ENCODE data around the gene SH3BGRL3. TPM values are rescaled to one million over a fixed set of nuclear protein-coding genes. Genes with fewer than 3 reads are reported as not detected.
A peak's percentile ranks its signal among the peaks of the same experiment; 100 is the strongest.

Gene SH3BGRL3
- polyA plus RNA-seq, 3 donors = 478 to 1,744 (median 1,706) TPM

DNA sequence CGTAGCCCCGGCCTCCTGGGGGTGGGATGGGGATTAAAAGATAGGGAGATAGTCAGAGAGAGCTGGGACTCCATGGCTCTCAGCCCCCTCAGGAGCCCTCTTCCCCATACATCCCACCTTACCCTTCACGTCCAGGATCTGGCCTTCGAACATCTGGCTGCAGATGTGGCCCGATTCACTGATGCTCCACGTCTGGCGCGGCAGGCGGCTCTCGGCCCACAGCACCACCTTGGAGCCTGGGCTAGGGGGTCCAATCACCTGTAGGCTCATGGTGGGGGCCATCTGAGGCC, 42.1 kb downstream of the SH3BGRL3 start:
- Mint-ChIP-seq H3K4me3 (no peak overlapping the region), H3K9me3 (no peaks in the 10 kb centered on the region), H3K36me3 (peaks cover 44 to 46% of the 10 kb centered on the region in 2 donors), H3K27ac (peak overlapping the region in 2 of 7 donors; percentile 23 to 97), H3K27me3 (ENCODE audit: low read depth in 3 of 3) (peaks cover 0 to 2% (median 1%) of the 10 kb centered on the region in 3 donors), H3K4me1 (peaks cover 58% of the 10 kb centered on the region)
- 94% methylated on average over 8 of the region's 10 CpGs for WGBS (ENCODE audit: insufficient coverage)
- Histone ChIP-seq H2AFZ (ENCODE audit: insufficient read depth, low read depth, low read length, poor library complexity, severe bottlenecking) (no peak overlapping the region), H3K9ac (ENCODE audit: insufficient read depth, low read length, poor library complexity, severe bottlenecking) (no peak overlapping the region), H3K27me3 (ENCODE audit: control insufficient read depth in 2 of 2, insufficient read depth in 2 of 2, low read length in 2 of 2) (no peaks in the 10 kb centered on the region), H3K4me2 (replicated peaks; ENCODE audit: extremely low read depth, low read length, poor library complexity, severe bottlenecking) (no peak overlapping the region), H3K36me3 (replicated peaks in 1 of 2; ENCODE audit: control insufficient read depth in 1 of 2, insufficient read depth in 2 of 2, low read length in 2 of 2) (peaks cover 9 to 40% of the 10 kb centered on the region in 2 donors), H3K79me2 (ENCODE audit: insufficient read depth, low read length) (peaks cover 40% of the 10 kb centered on the region), H3K9me3 (replicated peaks in 1 of 2; ENCODE audit: control insufficient read depth in 1 of 2, insufficient read depth in 1 of 2, low read length in 2 of 2) (no peaks in the 10 kb centered on the region), H4K20me1 (ENCODE audit: insufficient read depth, low read length) (peaks cover 9% of the 10 kb centered on the region), H3K4me1 (ENCODE audit: control insufficient read depth in 1 of 2, insufficient read depth in 2 of 2, low read length in 2 of 2) (peaks cover 50 to 54% of the 10 kb centered on the region in 2 donors), H3K4me3 (replicated peaks in 1 of 3; ENCODE audit: low read depth in 2 of 3, low read length in 3 of 3) (no peak overlapping the region), H3K27ac (ENCODE audit: low read depth in 1 of 2, low read length in 2 of 2) (peak overlapping the region in 1 of 2 donors; percentile 34)
- TF ChIP-seq CTCF (IDR thresholded peaks at IDR 0.05) = no peak
- intact Hi-C loops (cut with micrococcal nuclease) = loop anchor here in 1 of 2 donors (5.0 kb wide), 2 partner anchors 155 to 215 kb away; partner anchors contain the start of genes C1orf232 and ZNF593
- DNase-seq = no peak

DNA sequence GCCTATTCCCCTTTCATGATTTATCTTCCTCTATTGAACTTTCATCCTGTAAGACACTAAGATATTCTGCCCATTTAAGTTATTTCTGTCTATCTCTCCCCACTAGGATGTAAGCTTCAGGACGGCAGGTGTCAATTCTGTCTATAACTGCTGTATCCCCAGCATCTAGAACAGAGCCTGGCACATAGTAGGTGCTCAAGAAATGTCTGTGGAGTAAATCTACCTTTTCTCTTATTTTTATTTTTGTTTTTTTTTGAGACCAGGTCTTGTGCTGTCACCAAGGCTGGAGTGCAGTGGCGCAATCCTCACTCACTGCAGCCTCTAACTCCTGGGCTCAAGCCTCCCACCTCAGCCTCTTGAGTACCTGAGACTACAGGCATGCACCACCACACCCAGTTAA, 43.5 kb downstream of the SH3BGRL3 start:
- TF ChIP-seq CTCF (IDR thresholded peaks at IDR 0.05) = no peak
- Histone ChIP-seq H3K9ac (ENCODE audit: insufficient read depth, low read length, poor library complexity, severe bottlenecking) (no peak overlapping the region), H3K79me2 (ENCODE audit: insufficient read depth, low read length) (peaks cover 26% of the 10 kb centered on the region), H3K9me3 (replicated peaks in 1 of 2; ENCODE audit: control insufficient read depth in 1 of 2, insufficient read depth in 1 of 2, low read length in 2 of 2) (no peaks in the 10 kb centered on the region), H3K36me3 (replicated peaks in 1 of 2; ENCODE audit: control insufficient read depth in 1 of 2, insufficient read depth in 2 of 2, low read length in 2 of 2) (peaks cover 9 to 40% of the 10 kb centered on the region in 2 donors), H3K27ac (ENCODE audit: low read depth in 1 of 2, low read length in 2 of 2) (no peak overlapping the region), H3K4me3 (replicated peaks in 1 of 3; ENCODE audit: low read depth in 2 of 3, low read length in 3 of 3) (no peak overlapping the region), H3K27me3 (ENCODE audit: control insufficient read depth in 2 of 2, insufficient read depth in 2 of 2, low read length in 2 of 2) (no peaks in the 10 kb centered on the region), H2AFZ (ENCODE audit: insufficient read depth, low read depth, low read length, poor library complexity, severe bottlenecking) (no peak overlapping the region), H3K4me1 (ENCODE audit: control insufficient read depth in 1 of 2, insufficient read depth in 2 of 2, low read length in 2 of 2) (peaks cover 36 to 40% of the 10 kb centered on the region in 2 donors), H4K20me1 (ENCODE audit: insufficient read depth, low read length) (peaks cover 9% of the 10 kb centered on the region), H3K4me2 (replicated peaks; ENCODE audit: extremely low read depth, low read length, poor library complexity, severe bottlenecking) (no peak overlapping the region)
- H3K4me3 Mint-ChIP-seq = no peak overlapping the region
- H3K27me3 Mint-ChIP-seq (ENCODE audit: low read depth in 3 of 3) = peaks cover 0 to 2% (median 1%) of the 10 kb centered on the region in 3 donors
- intact Hi-C loops (cut with micrococcal nuclease) = loop anchor here in 1 of 2 donors (5.0 kb wide), 2 partner anchors 156 to 216 kb away; partner anchors contain the start of genes C1orf232 and ZNF593
- no peak for DNase-seq
- H3K27ac Mint-ChIP-seq = peak overlapping the region in 1 of 7 donors; percentile 65
- H3K9me3 Mint-ChIP-seq = no peaks in the 10 kb centered on the region
- H3K4me1 Mint-ChIP-seq = peaks cover 44% of the 10 kb centered on the region
- peaks cover 44% of the 10 kb centered on the region in 2 donors for H3K36me3 Mint-ChIP-seq
- WGBS (ENCODE audit: insufficient coverage) = 100% methylated on average over 1 of the region's 2 CpGs
